HEK293 (cell line): ENCODE results near the gene EYS.

Experiments used
- CTCF ChIA-PET: fragments of 350-600 bp; formaldehyde crosslinking; extraction: SDS; loops from one replicate; lab custom pipeline; 2021; ENCODE audit warnings: antibody characterized with exemption; lab: Yijun Ruan, JAX
- POLR2A ChIA-PET: fragments of 300-600 bp; formaldehyde crosslinking; extraction: SDS; loops from one replicate; lab custom pipeline; 2020; ENCODE audit warnings: antibody characterized with exemption, inconsistent platforms; lab: Yijun Ruan, JAX
- H3K27ac ChIP-seq: fragments of 200-500 bp; sonication (Bioruptor generic); 2 replicates; pipeline ENCODE4 v1.5.1; 2014; ENCODE audit warnings: low read depth, low read length, control low read depth, inconsistent platforms; ENCODE audit errors: extremely low read depth
- H3K36me3 ChIP-seq, 2 experiments: fragments of 200-500 bp in 1 of 2; sonication (Bioruptor generic) in 1 of 2; 1 replicate in 1 of 2; 2 replicates in 1 of 2; pipeline ENCODE4 v1.5.1; 2014 to 2017; ENCODE audit warnings: inconsistent platforms in 2 of 2, low read length in 2 of 2; ENCODE audit not compliant: control insufficient read depth in 2 of 2, insufficient read depth in 1 of 2
- H3K4me1 ChIP-seq: fragments of 200-500 bp; sonication (Bioruptor generic); 2 replicates; pipeline ENCODE4 v1.5.1; 2014; ENCODE audit warnings: mild to moderate bottlenecking, low read length, inconsistent platforms; ENCODE audit not compliant: control insufficient read depth, insufficient read depth
- H3K4me3 ChIP-seq: 2 replicates; pipeline ENCODE4 v1.5.1; 2011; ENCODE audit warnings: low read depth, mild to moderate bottlenecking, control low read depth, low read length, moderate library complexity
- H3K9me3 ChIP-seq: fragments of 200-500 bp; sonication (Bioruptor generic); 2 replicates; pipeline ENCODE4 v1.5.1; 2014; ENCODE audit warnings: low read depth, low read length, inconsistent platforms; ENCODE audit not compliant: control insufficient read depth, insufficient read depth
- BCL11A ChIP-seq: fragments of 450-650 bp; formaldehyde crosslinking; IDR thresholded peaks from 2 replicates; pipeline ENCODE4 v1.5.1; 2016; ENCODE audit warnings: low read depth, missing biosample characterization, missing genetic modification characterization
- HIC1 ChIP-seq: fragments of 450-650 bp; formaldehyde crosslinking; IDR thresholded peaks from 2 replicates; pipeline ENCODE4 v1.5.1; 2016; ENCODE audit warnings: missing biosample characterization, missing genetic modification characterization
- KLF1 ChIP-seq: fragments of 450-650 bp; formaldehyde crosslinking; IDR thresholded peaks from 2 replicates; pipeline ENCODE4 v1.5.1; 2016; ENCODE audit warnings: missing biosample characterization, missing genetic modification characterization
- MZF1 ChIP-seq: fragments of 450-650 bp; formaldehyde crosslinking; IDR thresholded peaks from 2 replicates; pipeline ENCODE4 v1.5.1; 2017; ENCODE audit warnings: missing biosample characterization, missing genetic modification characterization, borderline replicate concordance
- PATZ1 ChIP-seq: fragments of 450-650 bp; formaldehyde crosslinking; IDR thresholded peaks from 2 replicates; pipeline ENCODE4 v1.5.1; 2016; ENCODE audit warnings: missing biosample characterization, missing genetic modification characterization
- PRDM1 ChIP-seq: fragments of 450-650 bp; formaldehyde crosslinking; IDR thresholded peaks from 2 replicates; pipeline ENCODE4; 2016; ENCODE audit warnings: missing biosample characterization, missing genetic modification characterization
- REPIN1 ChIP-seq: fragments of 450-650 bp; formaldehyde crosslinking; IDR thresholded peaks from 2 replicates; pipeline ENCODE4 v1.5.1; 2017; ENCODE audit warnings: missing biosample characterization, missing genetic modification characterization, low read depth
- ZFP41 ChIP-seq: fragments of 450-650 bp; formaldehyde crosslinking; IDR thresholded peaks from 2 replicates; pipeline ENCODE4 v1.5.1; 2016; ENCODE audit warnings: missing biosample characterization, missing genetic modification characterization, borderline replicate concordance
- ZNF16 ChIP-seq: fragments of 450-650 bp; formaldehyde crosslinking; IDR thresholded peaks from 2 replicates; pipeline ENCODE4 v1.5.1; 2016; ENCODE audit warnings: low read depth, missing biosample characterization, missing genetic modification characterization
- ZNF302 ChIP-seq: fragments of 450-650 bp; formaldehyde crosslinking; IDR thresholded peaks from 2 replicates; pipeline ENCODE4 v1.5.1; 2016; ENCODE audit warnings: missing biosample characterization, missing genetic modification characterization, low read depth
- ZNF354C ChIP-seq: fragments of 450-650 bp; formaldehyde crosslinking; IDR thresholded peaks from 2 replicates; pipeline ENCODE4 v1.5.1; 2016; ENCODE audit warnings: missing biosample characterization, missing genetic modification characterization, low read depth, borderline replicate concordance
- ZNF366 ChIP-seq: fragments of 450-650 bp; formaldehyde crosslinking; conservative IDR thresholded peaks from 2 replicates; pipeline ENCODE4 v1.5.1; 2016; ENCODE audit warnings: missing biosample characterization, missing genetic modification characterization
- ZNF433 ChIP-seq: fragments of 450-650 bp; formaldehyde crosslinking; IDR thresholded peaks from 2 replicates; pipeline ENCODE4 v1.5.1; 2016; ENCODE audit warnings: missing biosample characterization, missing genetic modification characterization, low read depth
- ZNF549 ChIP-seq: fragments of 450-650 bp; IDR thresholded peaks from 2 replicates; pipeline ENCODE4 v1.5.1; 2018; ENCODE audit warnings: missing biosample characterization, missing genetic modification characterization, mild to moderate bottlenecking, inconsistent platforms, moderate library complexity
- ZNF623 ChIP-seq: fragments of 450-650 bp; formaldehyde crosslinking; IDR thresholded peaks from 2 replicates; pipeline ENCODE4 v1.5.1; 2016; ENCODE audit warnings: missing biosample characterization, missing genetic modification characterization
- ZNF701 ChIP-seq: fragments of 450-650 bp; formaldehyde crosslinking; IDR thresholded peaks from 2 replicates; pipeline ENCODE4 v1.5.1; 2016; ENCODE audit warnings: missing biosample characterization, missing genetic modification characterization
- ZNF777 ChIP-seq: fragments of 450-650 bp; formaldehyde crosslinking; IDR thresholded peaks from 2 replicates; pipeline ENCODE4 v1.5.1; 2017; ENCODE audit warnings: missing biosample characterization, missing genetic modification characterization, borderline replicate concordance
- ZSCAN23 ChIP-seq: fragments of 450-650 bp; formaldehyde crosslinking; IDR thresholded peaks from 2 replicates; pipeline ENCODE4 v1.5.1; 2016; ENCODE audit warnings: missing biosample characterization, missing genetic modification characterization
- ZSCAN30 ChIP-seq: fragments of 450-650 bp; IDR thresholded peaks from 2 replicates; pipeline ENCODE4 v1.5.1; 2018; ENCODE audit warnings: missing biosample characterization, mild to moderate bottlenecking, missing genetic modification characterization, moderate library complexity
- TF ChIP-seq, protein P1 (sequence below): fragments of 450-650 bp; formaldehyde crosslinking; IDR thresholded peaks from 2 replicates; pipeline ENCODE4 v1.5.1; 2016; ENCODE audit warnings: missing biosample characterization, missing genetic modification characterization
- TF ChIP-seq, protein P2 (sequence below): fragments of 450-650 bp; formaldehyde crosslinking; IDR thresholded peaks from 2 replicates; pipeline ENCODE4 v1.5.1; 2016; ENCODE audit warnings: missing biosample characterization, missing genetic modification characterization
- TF ChIP-seq, protein P3 (sequence below): fragments of 450-650 bp; formaldehyde crosslinking; IDR thresholded peaks from 2 replicates; pipeline ENCODE4 v1.5.1; 2016; ENCODE audit warnings: missing biosample characterization, missing genetic modification characterization, low read depth
- TF ChIP-seq, protein P4 (sequence below): fragments of 450-650 bp; formaldehyde crosslinking; optimal IDR thresholded peaks from 2 replicates; pipeline ENCODE3; 2016; ENCODE audit warnings: missing biosample characterization, mild to moderate bottlenecking, missing genetic modification characterization

EYS gene

GRCh38 chr6:64861039-64861651 is 845.9 kb downstream of the EYS start (continued):
- TF ChIP-seq MZF1 (no peak), ZNF777 (tag by site-specific recombination) (no peak)
- TF ChIP-seq, protein P1, sequence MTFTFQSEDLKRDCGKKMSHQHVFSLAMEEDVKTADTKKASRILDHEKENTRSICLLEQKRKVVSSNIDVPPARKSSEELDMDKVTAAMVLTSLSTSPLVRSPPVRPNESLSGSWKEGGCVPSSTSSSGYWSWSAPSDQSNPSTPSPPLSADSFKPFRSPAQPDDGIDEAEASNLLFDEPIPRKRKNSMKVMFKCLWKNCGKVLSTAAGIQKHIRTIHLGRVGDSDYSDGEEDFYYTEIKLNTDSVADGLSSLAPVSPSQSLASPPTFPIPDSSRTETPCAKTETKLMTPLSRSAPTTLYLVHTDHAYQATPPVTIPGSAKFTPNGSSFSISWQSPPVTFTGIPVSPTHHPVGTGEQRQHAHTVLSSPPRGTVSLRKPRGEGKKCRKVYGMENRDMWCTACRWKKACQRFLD: no peak

DNA sequence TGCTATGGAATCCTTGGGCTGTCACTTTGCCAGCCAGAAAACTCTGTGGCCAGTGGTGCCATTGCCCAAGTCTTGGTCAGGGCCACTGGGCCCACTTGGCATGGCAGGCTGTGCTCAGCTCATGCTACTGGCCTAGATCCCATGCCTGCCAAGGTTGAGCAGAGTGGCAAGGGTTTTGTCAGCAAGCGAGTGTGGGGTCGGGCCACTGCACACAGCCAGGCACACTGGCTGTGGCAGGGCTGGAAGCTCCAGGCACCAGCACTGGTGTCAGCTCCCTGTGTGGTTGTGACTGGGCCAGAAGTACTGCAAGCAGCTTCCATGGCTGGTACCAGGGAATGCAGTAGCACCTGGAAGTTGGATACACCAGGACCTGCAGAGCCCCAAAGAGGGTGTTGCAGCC is 846.8 kb downstream of the EYS start:
- POLR2A ChIA-PET: no interaction called here
- Histone ChIP-seq H3K27ac (no peak overlapping the region), H3K9me3 (no peaks in the 10 kb centered on the region), H3K4me1 (no peaks in the 10 kb centered on the region), H3K36me3 (no peaks in the 10 kb centered on the region), H3K4me3 (no peak overlapping the region)
- TF ChIP-seq ZNF302 (tag by site-specific recombination): no peak
- no peak for TF ChIP-seq ZNF623 (tag by site-specific recombination)
- TF ChIP-seq KLF1 (tag by site-specific recombination): no peak
- TF ChIP-seq, protein P2, sequence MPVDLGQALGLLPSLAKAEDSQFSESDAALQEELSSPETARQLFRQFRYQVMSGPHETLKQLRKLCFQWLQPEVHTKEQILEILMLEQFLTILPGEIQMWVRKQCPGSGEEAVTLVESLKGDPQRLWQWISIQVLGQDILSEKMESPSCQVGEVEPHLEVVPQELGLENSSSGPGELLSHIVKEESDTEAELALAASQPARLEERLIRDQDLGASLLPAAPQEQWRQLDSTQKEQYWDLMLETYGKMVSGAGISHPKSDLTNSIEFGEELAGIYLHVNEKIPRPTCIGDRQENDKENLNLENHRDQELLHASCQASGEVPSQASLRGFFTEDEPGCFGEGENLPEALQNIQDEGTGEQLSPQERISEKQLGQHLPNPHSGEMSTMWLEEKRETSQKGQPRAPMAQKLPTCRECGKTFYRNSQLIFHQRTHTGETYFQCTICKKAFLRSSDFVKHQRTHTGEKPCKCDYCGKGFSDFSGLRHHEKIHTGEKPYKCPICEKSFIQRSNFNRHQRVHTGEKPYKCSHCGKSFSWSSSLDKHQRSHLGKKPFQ: no peak
- no peak for TF ChIP-seq BCL11A (tag by site-specific recombination)
- TF ChIP-seq ZNF433 (tag by site-specific recombination): no peak
- TF ChIP-seq PRDM1 (tag by site-specific recombination): no peak
- TF ChIP-seq REPIN1 (tag by site-specific recombination): no peak
- TF ChIP-seq ZNF366: no peak
- CTCF ChIA-PET: interaction anchor here (0.6 kb wide), 1 partner anchor 774 kb away, joined by 3 read pairs; no protein-coding TSS in a partner anchor

DNA sequence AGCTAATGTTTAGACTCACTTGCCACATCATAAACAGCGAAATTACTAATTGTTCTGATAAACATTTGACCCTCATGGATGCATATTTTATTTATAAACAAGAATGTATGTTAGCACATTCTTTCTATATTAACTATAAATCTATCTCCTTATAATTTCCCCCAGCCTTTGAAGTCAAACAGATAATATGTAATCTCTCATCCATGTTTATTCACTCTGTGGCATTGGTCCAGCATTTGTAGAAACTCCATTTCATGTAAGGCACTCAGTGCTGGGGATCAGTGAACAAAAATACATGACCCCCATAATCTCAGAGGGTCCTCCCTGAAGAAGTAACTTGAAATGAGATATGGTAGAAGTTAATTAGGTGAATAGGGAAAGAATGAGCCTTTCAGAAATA is 856.9 kb downstream of the EYS start:
- Histone ChIP-seq H3K9me3 (no peaks in the 10 kb centered on the region), H3K36me3 (no peaks in the 10 kb centered on the region), H3K4me1 (no peaks in the 10 kb centered on the region), H3K4me3 (no peak overlapping the region), H3K27ac (no peak overlapping the region)
- CTCF ChIA-PET: interaction anchor here (1.1 kb wide), 1 partner anchor 344 kb away, joined by 6 read pairs; no protein-coding TSS in a partner anchor
- TF ChIP-seq, protein P3, sequence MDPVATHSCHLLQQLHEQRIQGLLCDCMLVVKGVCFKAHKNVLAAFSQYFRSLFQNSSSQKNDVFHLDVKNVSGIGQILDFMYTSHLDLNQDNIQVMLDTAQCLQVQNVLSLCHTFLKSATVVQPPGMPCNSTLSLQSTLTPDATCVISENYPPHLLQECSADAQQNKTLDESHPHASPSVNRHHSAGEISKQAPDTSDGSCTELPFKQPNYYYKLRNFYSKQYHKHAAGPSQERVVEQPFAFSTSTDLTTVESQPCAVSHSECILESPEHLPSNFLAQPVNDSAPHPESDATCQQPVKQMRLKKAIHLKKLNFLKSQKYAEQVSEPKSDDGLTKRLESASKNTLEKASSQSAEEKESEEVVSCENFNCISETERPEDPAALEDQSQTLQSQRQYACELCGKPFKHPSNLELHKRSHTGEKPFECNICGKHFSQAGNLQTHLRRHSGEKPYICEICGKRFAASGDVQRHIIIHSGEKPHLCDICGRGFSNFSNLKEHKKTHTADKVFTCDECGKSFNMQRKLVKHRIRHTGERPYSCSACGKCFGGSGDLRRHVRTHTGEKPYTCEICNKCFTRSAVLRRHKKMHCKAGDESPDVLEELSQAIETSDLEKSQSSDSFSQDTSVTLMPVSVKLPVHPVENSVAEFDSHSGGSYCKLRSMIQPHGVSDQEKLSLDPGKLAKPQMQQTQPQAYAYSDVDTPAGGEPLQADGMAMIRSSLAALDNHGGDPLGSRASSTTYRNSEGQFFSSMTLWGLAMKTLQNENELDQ (tag by site-specific recombination): no peak
- no peak for TF ChIP-seq ZNF777 (tag by site-specific recombination)
- no peak for TF ChIP-seq ZNF701 (tag by site-specific recombination)
- TF ChIP-seq ZNF354C: no peak
- no peak for TF ChIP-seq ZNF16 (tag by site-specific recombination)
- no peak for TF ChIP-seq ZFP41
- TF ChIP-seq HIC1 (tag by site-specific recombination): no peak
- no peak for TF ChIP-seq ZSCAN30 (tag by site-specific recombination)
- TF ChIP-seq ZSCAN23 (tag by site-specific recombination): no peak
- no peak for TF ChIP-seq ZNF549
- TF ChIP-seq, protein P4, sequence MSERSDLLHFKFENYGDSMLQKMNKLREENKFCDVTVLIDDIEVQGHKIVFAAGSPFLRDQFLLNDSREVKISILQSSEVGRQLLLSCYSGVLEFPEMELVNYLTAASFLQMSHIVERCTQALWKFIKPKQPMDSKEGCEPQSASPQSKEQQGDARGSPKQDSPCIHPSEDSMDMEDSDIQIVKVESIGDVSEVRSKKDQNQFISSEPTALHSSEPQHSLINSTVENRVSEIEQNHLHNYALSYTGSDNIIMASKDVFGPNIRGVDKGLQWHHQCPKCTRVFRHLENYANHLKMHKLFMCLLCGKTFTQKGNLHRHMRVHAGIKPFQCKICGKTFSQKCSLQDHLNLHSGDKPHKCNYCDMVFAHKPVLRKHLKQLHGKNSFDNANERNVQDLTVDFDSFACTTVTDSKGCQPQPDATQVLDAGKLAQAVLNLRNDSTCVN: no peak
- no peak for TF ChIP-seq PATZ1 (tag by site-specific recombination)
- POLR2A ChIA-PET: no interaction called here
